ENCODE data around the gene AKR1C1. TPM values are rescaled to one million over a fixed set of nuclear protein-coding genes. Genes with fewer than 3 reads are reported as not detected.
"Not testable (repeated sequence)": the region's sequence is repeated elsewhere in the genome, so short reads cannot be mapped to it uniquely, and the experiment has no call there.

Gene AKR1C1
- total RNA-seq, 4 donors from 2014 or later: 47.1 to 94.8 (median 77.5) TPM

DNA sequence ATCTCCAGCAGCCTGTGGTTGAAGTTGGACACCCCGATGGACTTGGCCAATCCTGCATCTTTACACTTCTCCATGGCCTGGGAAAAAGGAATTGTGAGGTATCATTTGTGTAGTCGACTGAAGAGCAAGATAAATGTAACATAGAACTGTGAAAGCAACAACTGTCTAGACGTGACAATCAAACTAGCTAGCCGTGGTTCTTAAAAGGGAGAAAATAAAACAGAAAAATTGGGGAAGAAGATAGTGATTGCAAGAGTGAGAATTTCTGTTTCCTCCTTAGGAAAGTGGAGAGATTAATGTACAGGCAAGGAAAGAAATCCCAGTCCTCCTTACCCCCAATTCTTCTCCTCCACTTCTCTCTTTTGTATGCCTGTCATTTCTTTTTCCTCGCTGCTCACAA, 35.5 kb downstream of the AKR1C1 start:
- no peak overlapping the region for H3K4me3 ChIP-seq
- no peak overlapping the region for H3K27ac ChIP-seq
- peaks cover 0 to 8% (median 0%) of the 10 kb centered on the region in 4 donors for H3K4me1 ChIP-seq
- TF ChIP-seq, protein P1, sequence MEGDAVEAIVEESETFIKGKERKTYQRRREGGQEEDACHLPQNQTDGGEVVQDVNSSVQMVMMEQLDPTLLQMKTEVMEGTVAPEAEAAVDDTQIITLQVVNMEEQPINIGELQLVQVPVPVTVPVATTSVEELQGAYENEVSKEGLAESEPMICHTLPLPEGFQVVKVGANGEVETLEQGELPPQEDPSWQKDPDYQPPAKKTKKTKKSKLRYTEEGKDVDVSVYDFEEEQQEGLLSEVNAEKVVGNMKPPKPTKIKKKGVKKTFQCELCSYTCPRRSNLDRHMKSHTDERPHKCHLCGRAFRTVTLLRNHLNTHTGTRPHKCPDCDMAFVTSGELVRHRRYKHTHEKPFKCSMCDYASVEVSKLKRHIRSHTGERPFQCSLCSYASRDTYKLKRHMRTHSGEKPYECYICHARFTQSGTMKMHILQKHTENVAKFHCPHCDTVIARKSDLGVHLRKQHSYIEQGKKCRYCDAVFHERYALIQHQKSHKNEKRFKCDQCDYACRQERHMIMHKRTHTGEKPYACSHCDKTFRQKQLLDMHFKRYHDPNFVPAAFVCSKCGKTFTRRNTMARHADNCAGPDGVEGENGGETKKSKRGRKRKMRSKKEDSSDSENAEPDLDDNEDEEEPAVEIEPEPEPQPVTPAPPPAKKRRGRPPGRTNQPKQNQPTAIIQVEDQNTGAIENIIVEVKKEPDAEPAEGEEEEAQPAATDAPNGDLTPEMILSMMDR (IDR thresholded peaks at IDR 0.05): no peak
- no peak for TF ChIP-seq EP300 (IDR thresholded peaks at IDR 0.05)
- no peak for TF ChIP-seq POLR2A (IDR thresholded peaks at IDR 0.05)
- 89 to 92% methylated on average over 5 of the region's 5 CpGs for WGBS, 2 donors
- no peak for DNase-seq (ENCODE audit: low spot score in 2 of 2)
- peaks cover 0 to 7% (median 0%) of the 10 kb centered on the region in 3 donors for H3K36me3 ChIP-seq
- H3K27me3 ChIP-seq: no peaks in the 10 kb centered on the region
- no peaks in the 10 kb centered on the region for H3K9me3 ChIP-seq

DNA sequence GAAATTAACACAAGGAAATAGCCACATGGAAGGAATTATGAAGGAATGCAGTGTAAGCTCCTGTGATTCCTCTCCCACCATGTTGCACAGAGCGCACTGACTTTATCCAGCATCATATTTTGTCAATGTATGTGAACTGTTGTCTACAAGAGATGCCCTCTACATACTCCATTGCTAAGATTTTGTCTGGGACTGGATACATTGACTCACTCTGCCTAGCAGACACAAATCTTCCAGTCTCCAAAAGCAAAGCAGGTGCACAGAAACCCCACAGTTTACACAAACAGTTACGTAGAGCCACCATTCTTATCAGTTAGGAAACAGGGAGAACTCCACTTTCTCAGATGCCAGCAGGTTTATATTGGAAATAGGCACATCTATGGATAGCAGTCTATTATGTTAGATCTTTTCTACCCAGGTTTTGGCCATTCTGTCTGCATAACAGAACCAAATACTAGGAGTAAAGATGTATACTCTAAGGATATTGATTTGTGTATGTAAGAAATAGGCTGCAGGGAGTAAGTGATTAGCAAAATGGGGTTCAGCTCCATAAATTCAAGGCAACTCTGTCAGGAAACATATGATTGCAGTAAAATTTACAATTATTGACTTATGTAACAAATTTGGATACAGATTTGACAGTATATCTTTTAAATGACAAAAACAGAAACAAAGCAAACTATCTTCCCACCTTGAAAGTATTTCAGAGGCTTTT, 39.0 kb downstream of the AKR1C1 start:
- no peak for DNase-seq (ENCODE audit: low spot score in 2 of 2)
- peak overlapping the region in 1 of 4 donors; percentile 15 for H3K27ac ChIP-seq
- 93% methylated on average over 2 of the region's 2 CpGs for WGBS, 2 donors

DNA sequence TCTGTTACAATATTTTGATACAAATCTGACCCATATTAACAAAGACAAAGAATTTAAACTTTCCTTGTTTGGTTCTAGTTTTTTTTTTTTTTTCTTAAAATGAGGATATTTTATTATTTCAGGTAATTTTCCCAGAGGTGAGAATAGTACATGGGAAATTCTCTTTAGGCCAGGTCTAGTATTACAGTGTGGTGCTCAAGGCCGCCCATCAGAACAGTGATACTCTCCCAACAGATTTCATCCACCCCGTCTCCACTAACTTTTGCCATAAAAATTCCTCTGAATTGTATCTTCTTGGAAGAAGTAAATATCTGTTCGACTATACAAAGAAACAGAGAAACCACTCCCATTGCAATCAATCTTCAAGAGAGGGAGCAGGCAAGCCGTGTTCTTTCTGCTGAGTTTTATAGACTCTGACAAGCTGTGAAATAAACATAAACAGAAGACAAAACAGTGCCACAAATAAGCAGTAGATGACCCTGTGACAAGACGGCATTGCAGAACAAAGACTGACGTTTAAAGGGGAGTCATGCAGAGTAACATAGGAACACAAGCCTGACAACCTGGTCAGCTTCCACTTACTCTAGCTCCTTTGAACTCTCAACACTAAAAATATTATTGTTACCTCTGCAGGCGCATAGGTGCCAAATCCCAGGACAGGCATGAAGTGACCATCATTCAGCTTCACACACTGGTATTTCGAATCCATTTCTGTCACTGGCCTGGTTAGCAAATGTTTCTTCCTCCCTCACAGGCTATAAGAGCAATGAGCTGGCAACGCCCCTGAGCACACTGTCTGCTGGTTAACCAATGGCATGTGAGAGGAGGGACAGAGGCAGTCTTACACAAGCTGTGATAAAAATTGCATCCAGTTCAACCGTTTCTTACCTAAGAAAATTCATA, 40.2 kb downstream of the AKR1C1 start, which contains the start of gene AKR1C2:
Gene AKR1C2 (minus strand): TSS at position 731 of the 903 bp plus-strand sequence. CDS start 22 bp downstream, at position 709.
- H3K27me3 ChIP-seq; DNase-seq (ENCODE audit: low spot score in 2 of 2); H3K9me3 ChIP-seq; H3K4me1 ChIP-seq; H3K36me3 ChIP-seq: not testable (repeated sequence)
- WGBS, 2 donors: 30 to 31% methylated on average over 9 to 10 of the region's 10 CpGs
- Histone ChIP-seq H3K4me3 (peak within 1 kb of the TSS in 1 of 4 donors; percentile 46), H3K27ac (peak within 1 kb of the TSS in 1 of 4 donors; percentile 47)
- TF ChIP-seq EP300 (IDR thresholded peaks at IDR 0.05): peak in 1 of 2 donors; percentile 49
- peak in 1 of 2 donors; percentile 31 for TF ChIP-seq POLR2A (IDR thresholded peaks at IDR 0.05)

More for the DNA sequence above, 39.0 kb downstream of the AKR1C1 start:
- peaks cover 0 to 3% (median 0%) of the 10 kb centered on the region in 4 donors for H3K9me3 ChIP-seq
- H3K4me3 ChIP-seq: peak overlapping the region in 2 of 4 donors; percentile 1 to 46
- peaks cover 0 to 8% (median 0%) of the 10 kb centered on the region in 4 donors for H3K4me1 ChIP-seq
- no peaks in the 10 kb centered on the region for H3K27me3 ChIP-seq
- peaks cover 0 to 7% (median 0%) of the 10 kb centered on the region in 3 donors for H3K36me3 ChIP-seq
- TF ChIP-seq EP300 (IDR thresholded peaks at IDR 0.05): no peak
- TF ChIP-seq, protein P1 (IDR thresholded peaks at IDR 0.05): no peak
- no peak for TF ChIP-seq POLR2A (IDR thresholded peaks at IDR 0.05)

DNA sequence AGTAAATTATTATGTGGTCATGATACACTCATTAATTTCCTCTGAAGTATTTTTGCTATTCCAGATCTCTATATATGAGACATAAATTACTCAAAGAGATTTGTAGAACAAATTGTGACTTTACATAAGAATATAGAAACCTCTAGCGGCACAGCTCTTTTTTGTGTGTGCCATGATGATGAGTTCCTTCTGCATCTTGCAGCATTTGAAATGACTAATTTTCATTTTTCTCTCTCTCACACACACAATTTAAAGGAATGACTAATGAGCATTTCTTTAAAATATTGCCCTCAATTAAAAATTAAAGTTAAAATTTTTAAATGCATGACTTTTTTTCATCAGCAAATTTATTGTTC, 40.8 kb downstream of the AKR1C1 start:
- not testable (repeated sequence) for H3K27ac ChIP-seq; H3K4me3 ChIP-seq; H3K36me3 ChIP-seq; H3K9me3 ChIP-seq; H3K27me3 ChIP-seq; H3K4me1 ChIP-seq; DNase-seq (ENCODE audit: low spot score in 2 of 2)
- 0 to 3% methylated on average over 1 of the region's 1 CpG for WGBS, 2 donors

DNA sequence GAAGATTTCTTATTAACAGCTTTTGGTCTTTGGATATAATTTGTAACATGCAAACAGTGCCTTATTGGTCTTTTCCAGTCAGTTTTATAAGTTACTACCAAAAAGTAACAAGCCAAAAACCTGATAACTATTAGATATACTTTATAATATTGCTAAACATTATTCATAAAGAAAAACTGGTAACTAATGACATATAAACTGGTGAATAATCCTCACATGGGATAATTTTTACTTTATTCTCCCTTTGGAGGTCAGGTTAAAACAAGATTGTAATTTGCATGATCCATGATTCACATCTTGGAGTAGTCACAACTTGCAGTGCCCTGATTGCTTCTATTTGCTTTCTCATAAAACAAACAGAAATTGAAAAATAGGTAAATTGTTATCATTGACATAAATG, 41.3 kb downstream of the AKR1C1 start:
- H3K36me3 ChIP-seq; DNase-seq (ENCODE audit: low spot score in 2 of 2); H3K27ac ChIP-seq; H3K27me3 ChIP-seq; H3K9me3 ChIP-seq; H3K4me3 ChIP-seq; H3K4me1 ChIP-seq: not testable (repeated sequence)

DNA sequence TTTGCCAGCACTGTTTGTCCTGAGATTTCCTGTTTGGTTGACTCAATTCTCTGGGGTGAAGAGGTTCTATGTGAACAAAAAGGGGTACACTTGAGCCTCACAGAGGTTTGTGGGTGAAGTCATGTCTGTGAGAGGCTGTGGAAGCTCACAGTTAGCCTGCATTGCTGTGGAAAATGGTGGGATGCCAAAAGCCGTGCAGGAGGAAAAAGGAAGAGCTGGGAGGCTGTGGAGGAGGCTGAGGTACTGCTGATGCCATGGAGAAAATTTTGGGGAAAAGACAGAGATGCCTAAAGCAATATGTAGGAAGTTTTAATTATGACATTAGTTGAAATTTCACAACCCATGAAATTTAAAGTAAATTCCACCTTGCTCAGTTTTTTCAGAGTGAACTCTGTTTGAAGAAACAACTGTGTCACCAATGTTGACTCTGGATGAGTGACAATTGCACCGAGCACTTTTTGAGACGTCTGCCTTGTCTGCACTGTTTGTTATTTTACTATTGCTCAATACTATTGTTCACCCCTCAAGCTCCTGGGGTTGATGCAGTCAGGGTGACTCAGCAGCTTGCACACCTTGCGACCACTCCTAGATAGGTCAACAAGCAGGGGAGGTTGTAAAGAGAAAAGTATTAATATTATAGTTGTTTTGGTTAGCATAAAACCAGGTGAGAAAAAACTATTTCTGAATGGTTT, 45.8 kb downstream of the AKR1C1 start:
- not testable (repeated sequence) for H3K4me3 ChIP-seq; H3K4me1 ChIP-seq; DNase-seq (ENCODE audit: low spot score in 2 of 2); H3K9me3 ChIP-seq; H3K27ac ChIP-seq; H3K27me3 ChIP-seq; H3K36me3 ChIP-seq
- WGBS, 2 donors: 56% methylated on average over 4 of the region's 4 CpGs

DNA sequence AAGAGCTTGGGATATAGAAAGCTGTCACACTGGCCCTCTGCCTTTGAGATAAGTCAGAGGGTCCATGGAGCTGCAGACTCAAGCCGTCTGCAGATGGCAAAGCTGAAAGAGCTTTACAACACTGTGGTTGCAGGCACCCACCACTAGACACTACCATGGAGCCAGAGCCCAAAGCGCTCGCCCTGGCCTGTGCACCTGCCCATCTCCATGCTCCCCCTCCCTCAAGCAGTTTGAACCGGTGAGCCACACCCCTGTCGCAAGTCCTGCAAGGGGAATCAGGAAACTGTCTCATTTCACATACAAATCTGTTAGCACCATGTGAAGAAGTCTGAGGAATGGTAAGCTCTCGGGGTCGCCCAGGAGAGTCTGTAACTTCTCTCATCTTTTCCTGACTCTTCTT, 46.8 kb downstream of the AKR1C1 start:
- H3K9me3 ChIP-seq; H3K36me3 ChIP-seq; H3K4me1 ChIP-seq; H3K27ac ChIP-seq; H3K4me3 ChIP-seq; DNase-seq (ENCODE audit: low spot score in 2 of 2); H3K27me3 ChIP-seq: not testable (repeated sequence)
- 60 to 72% methylated on average over 4 to 6 of the region's 7 CpGs for WGBS, 2 donors

DNA sequence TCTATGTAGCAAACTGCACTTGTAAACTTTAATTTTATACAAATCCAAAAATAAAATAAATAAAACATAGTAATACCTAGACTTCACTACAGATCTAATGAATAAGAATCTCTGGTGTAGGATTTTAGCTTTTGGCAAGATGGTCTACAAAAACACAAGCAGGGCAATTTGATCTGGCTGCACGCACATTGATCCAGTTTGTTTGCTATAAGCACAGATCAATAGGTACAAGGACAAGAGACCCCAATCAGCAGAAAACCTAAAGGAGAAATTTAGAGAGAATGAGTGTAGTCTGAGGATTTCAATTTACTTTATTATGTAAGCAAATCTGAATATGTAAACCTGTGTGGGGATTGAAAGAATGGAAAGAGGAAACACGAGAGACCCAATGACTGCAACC, 48.2 kb downstream of the AKR1C1 start:
- not testable (repeated sequence) for H3K36me3 ChIP-seq; H3K4me1 ChIP-seq; H3K27me3 ChIP-seq; H3K27ac ChIP-seq; H3K4me3 ChIP-seq; H3K9me3 ChIP-seq; DNase-seq (ENCODE audit: low spot score in 2 of 2)
- whole genome bisulfite sequencing, 2 donors: 88 to 91% methylated on average over 2 of the region's 2 CpGs

All from tibial nerve (tissue), 4 donors.